Smooth muscle cell (in vitro differentiated cells): Measurements from ENCODE around the gene BCL11B. TPM values are rescaled to one million over a fixed set of nuclear protein-coding genes. Genes with fewer than 3 reads are reported as not detected.

Experiments used
- DNase-seq: peaks from one replicate; lab custom pipeline; 2025; ENCODE audit not compliant: unreplicated experiment; lab: John Stamatoyannopoulos, UW
- H2AFZ ChIP-seq: fragments of 200-600 bp; sonication (generic); 2 replicates; pipeline ENCODE4 v1.6.0; 2016; ENCODE audit warnings: antibody characterized with exemption, low read depth, mild to moderate bottlenecking
- H3F3A ChIP-seq: fragments of 200-600 bp; sonication (generic); 2 replicates; pipeline ENCODE4 v1.6.0; 2017; ENCODE audit warnings: antibody characterized with exemption, low read depth
- H3K27ac ChIP-seq: fragments of 200-600 bp; sonication (generic); 2 replicates; pipeline ENCODE4 v1.5.1; 2016; ENCODE audit warnings: low read depth, mild to moderate bottlenecking
- H3K27me3 ChIP-seq: fragments of 200-600 bp; sonication (generic); 2 replicates; pipeline ENCODE4 v1.6.1; 2016; ENCODE audit warnings: low read depth, mild to moderate bottlenecking
- H3K36me3 ChIP-seq: fragments of 200-600 bp; sonication (generic); 2 replicates; pipeline ENCODE4 v1.5.1; 2016; ENCODE audit warnings: low read depth
- H3K4me1 ChIP-seq: fragments of 200-600 bp; sonication (generic); 2 replicates; pipeline ENCODE4 v1.5.1; 2016; ENCODE audit warnings: low read depth
- H3K4me2 ChIP-seq: fragments of 200-600 bp; sonication (generic); 2 replicates; pipeline ENCODE4 v1.6.0; 2016; ENCODE audit warnings: mild to moderate bottlenecking
- H3K4me3 ChIP-seq: fragments of 200-600 bp; sonication (generic); 2 replicates; pipeline ENCODE4 v1.5.1; 2016; ENCODE audit warnings: mild to moderate bottlenecking
- H3K79me2 ChIP-seq: fragments of 200-600 bp; sonication (generic); 2 replicates; pipeline ENCODE4 v1.6.0; 2016; ENCODE audit warnings: low read depth, mild to moderate bottlenecking
- H3K9ac ChIP-seq: fragments of 200-600 bp; sonication (generic); 2 replicates; pipeline ENCODE4 v1.6.0; 2016; ENCODE audit warnings: low read depth
- H3K9me3 ChIP-seq: fragments of 200-600 bp; sonication (generic); replicated peaks from 2 replicates; pipeline ENCODE4 v1.5.1; 2016; ENCODE audit warnings: low read depth
- H4K20me1 ChIP-seq: fragments of 200-600 bp; sonication (generic); 2 replicates; pipeline ENCODE4 v1.6.0; 2016; ENCODE audit warnings: low read depth
- WGBS: methylation state at CpG from one replicate; pipeline ENCODE4 v1.1.7; 2016; ENCODE audit warnings: low lambda C conversion rate; 5-methylcytosine and 5-hydroxymethylcytosine counted together
- polyA plus RNA-seq: library from polyadenylated mRNA; unstranded; fragments of >200 nt; fragmentation: Nextera tagmentation; extraction: Ambion mirVana; gene quantifications from 2 replicates; pipeline ENCODE4 v1.2.1, GENCODE V29; 2016
- total RNA-seq: library from RNA; depleted of rRNA; stranded (reverse); fragments of >200 nt; gene quantifications from 2 replicates; pipeline ENCODE4 v1.2.3, GENCODE V29; 2014
- TF ChIP-seq, protein P1 (sequence below): fragments of 200-600 bp; sonication (generic); IDR thresholded peaks from 2 replicates; pipeline ENCODE4 v1.5.1; 2017; ENCODE audit warnings: borderline replicate concordance, mild to moderate bottlenecking, antibody characterized with exemption; ENCODE audit not compliant: insufficient read depth, poor library complexity, severe bottlenecking

Gene BCL11B
- total and polyA plus RNA-seq, 2 experiments from 2014 or later = 0.56 to 3.0 TPM

- WGBS = 88% methylated on average over 5 of the region's 5 CpGs
- H3K4me2 ChIP-seq = no peak overlapping the region
- H4K20me1 ChIP-seq = no peaks in the 10 kb centered on the region
- no peak overlapping the region for H3K4me3 ChIP-seq
- H3K79me2 ChIP-seq = no peaks in the 10 kb centered on the region
- TF ChIP-seq, protein P1, sequence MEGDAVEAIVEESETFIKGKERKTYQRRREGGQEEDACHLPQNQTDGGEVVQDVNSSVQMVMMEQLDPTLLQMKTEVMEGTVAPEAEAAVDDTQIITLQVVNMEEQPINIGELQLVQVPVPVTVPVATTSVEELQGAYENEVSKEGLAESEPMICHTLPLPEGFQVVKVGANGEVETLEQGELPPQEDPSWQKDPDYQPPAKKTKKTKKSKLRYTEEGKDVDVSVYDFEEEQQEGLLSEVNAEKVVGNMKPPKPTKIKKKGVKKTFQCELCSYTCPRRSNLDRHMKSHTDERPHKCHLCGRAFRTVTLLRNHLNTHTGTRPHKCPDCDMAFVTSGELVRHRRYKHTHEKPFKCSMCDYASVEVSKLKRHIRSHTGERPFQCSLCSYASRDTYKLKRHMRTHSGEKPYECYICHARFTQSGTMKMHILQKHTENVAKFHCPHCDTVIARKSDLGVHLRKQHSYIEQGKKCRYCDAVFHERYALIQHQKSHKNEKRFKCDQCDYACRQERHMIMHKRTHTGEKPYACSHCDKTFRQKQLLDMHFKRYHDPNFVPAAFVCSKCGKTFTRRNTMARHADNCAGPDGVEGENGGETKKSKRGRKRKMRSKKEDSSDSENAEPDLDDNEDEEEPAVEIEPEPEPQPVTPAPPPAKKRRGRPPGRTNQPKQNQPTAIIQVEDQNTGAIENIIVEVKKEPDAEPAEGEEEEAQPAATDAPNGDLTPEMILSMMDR = no peak
- no peak for DNase-seq
- no peaks in the 10 kb centered on the region for H3K36me3 ChIP-seq
- no peaks in the 10 kb centered on the region for H3K9me3 ChIP-seq
- no peaks in the 10 kb centered on the region for H3K27me3 ChIP-seq
- H3K4me1 ChIP-seq = no peaks in the 10 kb centered on the region
- H2AFZ ChIP-seq = no peak overlapping the region
- no peak overlapping the region for H3K9ac ChIP-seq
- no peak overlapping the region for H3K27ac ChIP-seq
- no peaks in the 10 kb centered on the region for H3F3A ChIP-seq
Observed at GRCh38 chr14:99164712-99165111, 107.3 kb downstream of the BCL11B start.

DNA sequence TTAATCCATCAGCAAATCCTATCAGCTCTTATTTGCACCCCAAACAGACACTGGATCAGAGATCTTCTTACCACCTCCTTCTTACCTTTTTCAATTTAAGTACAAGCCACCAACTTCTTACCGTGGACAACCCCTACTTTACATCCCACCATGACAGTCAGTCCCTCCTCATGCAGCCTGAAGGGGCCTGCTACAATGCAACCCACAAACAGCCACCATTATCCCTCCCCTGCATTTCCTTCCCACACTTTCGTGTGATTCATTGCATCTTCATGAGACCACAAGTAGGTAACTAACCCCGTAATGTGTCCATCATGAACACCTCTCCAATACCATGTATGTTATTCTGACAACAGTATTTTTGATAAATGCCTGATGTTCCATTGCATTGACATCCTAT, 108.6 kb downstream of the BCL11B start:
- no peaks in the 10 kb centered on the region for H3K9me3 ChIP-seq
- TF ChIP-seq, protein P1 = no peak
- no peak overlapping the region for H3K9ac ChIP-seq
- DNase-seq = no peak
- H3K36me3 ChIP-seq = no peaks in the 10 kb centered on the region
- no peak overlapping the region for H2AFZ ChIP-seq
- H3K4me2 ChIP-seq = no peak overlapping the region
- H3K4me1 ChIP-seq = no peaks in the 10 kb centered on the region
- H3K79me2 ChIP-seq = no peaks in the 10 kb centered on the region
- H4K20me1 ChIP-seq = no peaks in the 10 kb centered on the region
- 90% methylated on average over 3 of the region's 3 CpGs for WGBS
- H3K4me3 ChIP-seq = no peak overlapping the region
- H3K27ac ChIP-seq = no peak overlapping the region
- H3K27me3 ChIP-seq = no peaks in the 10 kb centered on the region
- H3F3A ChIP-seq = no peaks in the 10 kb centered on the region

DNA sequence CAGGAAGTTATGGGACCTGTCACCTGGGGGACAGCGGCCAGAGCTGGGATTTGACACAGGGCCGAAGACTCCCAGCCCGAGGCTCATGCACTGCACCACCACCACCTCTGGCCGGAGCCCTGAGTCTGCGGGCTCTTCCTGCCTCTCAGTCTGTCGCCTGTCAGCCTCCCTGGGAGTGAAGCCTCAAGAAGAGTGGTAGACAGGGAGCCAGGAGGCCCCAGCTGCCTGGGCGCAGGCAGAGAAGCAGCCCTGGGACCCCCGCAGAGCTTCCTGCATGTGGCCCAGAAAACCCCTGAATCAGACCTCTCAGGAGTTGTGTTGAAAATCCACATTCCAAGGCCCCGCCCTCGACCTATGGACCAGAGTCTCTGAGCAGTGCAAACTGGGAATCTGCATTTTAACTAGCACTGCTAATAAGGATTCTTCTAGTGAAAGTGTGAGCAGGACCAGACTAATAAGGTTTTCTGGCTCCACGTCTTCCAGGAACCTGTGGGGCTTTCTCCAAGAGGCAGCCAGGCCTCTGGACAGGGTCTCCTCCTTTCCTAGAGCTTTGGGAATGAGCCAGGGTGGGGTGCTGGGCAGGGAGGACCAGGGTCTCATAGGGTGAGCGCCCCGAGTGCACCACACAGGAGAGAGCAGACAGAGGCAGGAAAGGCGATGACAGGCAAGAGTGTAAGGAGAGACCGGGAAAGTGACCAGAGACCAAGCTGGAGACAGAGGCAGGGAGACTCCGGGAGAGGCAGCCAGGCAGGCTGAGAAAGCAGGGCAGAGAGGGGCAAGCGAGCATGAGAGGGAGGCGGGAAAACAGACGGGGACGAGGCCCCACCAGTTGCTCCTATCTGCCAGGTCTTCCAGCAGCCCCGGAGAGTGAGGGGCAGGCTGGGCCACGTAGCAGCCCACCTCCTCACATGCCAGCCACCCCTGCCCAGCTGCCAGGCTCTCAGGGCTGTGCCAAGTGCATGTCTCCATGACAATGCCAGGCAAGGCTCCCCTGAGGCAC, 112.4 kb downstream of the BCL11B start:
- Histone ChIP-seq H3K79me2 (no peaks in the 10 kb centered on the region), H3K4me1 (no peaks in the 10 kb centered on the region), H3K36me3 (no peaks in the 10 kb centered on the region), H3K9ac (no peak overlapping the region), H2AFZ (no peak overlapping the region), H3K4me3 (no peak overlapping the region), H3K27ac (no peak overlapping the region), H3F3A (no peaks in the 10 kb centered on the region), H3K4me2 (no peak overlapping the region), H4K20me1 (no peaks in the 10 kb centered on the region), H3K27me3 (no peaks in the 10 kb centered on the region), H3K9me3 (no peaks in the 10 kb centered on the region)
- no peak for DNase-seq
- WGBS = 91% methylated on average over 22 of the region's 22 CpGs
- TF ChIP-seq, protein P1 = no peak
